KOPT-K1 (cell line): ENCODE data around the gene CNGA1.
"Not testable (repeated sequence)": the region's sequence is repeated elsewhere in the genome, so short reads cannot be mapped to it uniquely, and the experiment has no call there.

Source experiments
- H3K27ac ChIP-seq: fragments of 200-600 bp; sonication (generic); 2 replicates; pipeline ENCODE4 v1.5.1; 2016; ENCODE audit warnings: antibody characterized with exemption, mild to moderate bottlenecking, low read depth, low read length; ENCODE audit not compliant: poor library complexity, severe bottlenecking
- H3K36me3 ChIP-seq: fragments of 200-600 bp; sonication (generic); 2 replicates; pipeline ENCODE4 v1.5.1; 2017; ENCODE audit warnings: antibody characterized with exemption, mild to moderate bottlenecking, low read length, moderate library complexity; ENCODE audit not compliant: insufficient read depth
- H3K9me3 ChIP-seq: fragments of 200-600 bp; sonication (generic); 2 replicates; pipeline ENCODE4 v1.5.1; 2017; ENCODE audit warnings: antibody characterized with exemption, low read length, mild to moderate bottlenecking; ENCODE audit not compliant: insufficient read depth, poor library complexity, severe bottlenecking

The CNGA1 gene

DNA sequence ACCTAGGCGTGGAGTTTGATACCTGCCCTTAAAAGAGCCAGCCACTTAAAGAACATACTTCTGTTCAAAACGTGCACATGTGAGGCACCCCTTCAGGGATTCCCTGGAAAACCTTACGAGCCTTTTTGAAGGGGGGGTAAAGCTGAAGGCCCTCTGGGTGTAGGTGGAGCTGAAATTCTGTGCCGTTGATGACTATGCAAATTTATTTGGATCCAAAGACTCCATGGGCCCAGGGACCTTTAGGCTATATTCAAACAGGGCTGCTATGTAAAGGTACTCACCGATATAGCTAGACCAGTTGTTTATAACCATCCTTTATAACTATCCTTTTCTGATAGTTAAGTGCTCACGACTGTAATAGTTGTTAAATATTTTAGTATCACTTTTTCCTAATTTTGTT, 61.8 kb downstream of the CNGA1 start:
- no peak overlapping the region for H3K27ac ChIP-seq
- H3K36me3 ChIP-seq: no peaks in the 10 kb centered on the region
- H3K9me3 ChIP-seq: no peaks in the 10 kb centered on the region

DNA sequence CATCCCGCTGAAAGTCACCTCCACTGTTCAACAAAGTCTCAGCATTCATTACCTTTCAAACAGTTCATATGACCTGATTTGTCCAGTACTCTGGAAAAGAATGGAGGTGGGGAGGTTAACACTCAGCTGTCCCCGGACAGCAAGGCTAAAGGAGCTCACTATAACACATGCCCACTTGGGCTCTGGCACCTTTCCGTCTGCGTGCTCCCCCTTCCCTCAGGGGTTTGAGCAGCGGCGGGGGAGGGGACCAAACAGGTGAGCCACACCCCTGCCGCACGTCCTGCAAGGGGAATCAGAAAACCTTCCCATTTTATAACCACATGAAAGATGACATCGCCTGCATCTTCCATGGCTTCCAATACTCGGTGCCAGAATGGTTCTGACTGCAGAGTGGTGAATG, 62.2 kb downstream of the CNGA1 start:
- Histone ChIP-seq H3K9me3 (no peaks in the 10 kb centered on the region), H3K36me3 (no peaks in the 10 kb centered on the region), H3K27ac (no peak overlapping the region)

DNA sequence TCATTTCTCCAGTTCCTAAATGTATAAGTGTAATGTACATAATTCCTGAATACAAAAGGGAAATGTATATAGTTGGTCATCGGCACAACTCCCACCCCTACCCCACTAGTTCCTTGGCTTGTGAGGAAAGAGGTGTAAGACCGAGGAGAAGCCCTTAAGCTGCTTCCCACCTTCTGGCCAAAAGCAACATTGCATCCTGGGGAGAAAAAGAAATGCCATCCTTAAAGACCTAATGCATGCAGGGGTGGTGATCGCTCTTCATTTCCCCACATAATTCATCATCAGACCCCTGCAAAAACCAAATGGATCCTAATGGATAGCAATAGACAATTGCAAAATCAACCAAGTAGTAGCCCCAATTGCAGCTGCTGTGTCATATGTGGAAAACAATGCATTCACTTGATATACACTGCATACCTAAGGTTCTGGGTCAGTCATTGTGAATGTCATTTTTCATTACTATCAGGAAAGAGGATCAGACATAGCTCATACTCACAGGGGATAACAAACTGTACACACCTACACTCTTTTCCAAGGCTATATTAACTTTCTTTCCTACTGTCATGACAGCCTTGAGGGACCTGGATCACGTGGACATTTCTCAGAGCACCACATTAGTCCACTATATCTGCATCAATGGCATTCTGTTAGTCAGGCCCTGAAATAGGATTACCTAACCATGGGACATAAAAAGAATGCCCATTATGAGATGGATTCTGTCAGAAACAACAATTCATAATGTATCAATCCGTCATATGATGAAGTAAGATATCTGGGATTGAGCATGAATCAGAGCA, 70.4 kb downstream of the CNGA1 start:
- Histone ChIP-seq H3K9me3 (no peaks in the 10 kb centered on the region), H3K27ac (no peak overlapping the region)

DNA sequence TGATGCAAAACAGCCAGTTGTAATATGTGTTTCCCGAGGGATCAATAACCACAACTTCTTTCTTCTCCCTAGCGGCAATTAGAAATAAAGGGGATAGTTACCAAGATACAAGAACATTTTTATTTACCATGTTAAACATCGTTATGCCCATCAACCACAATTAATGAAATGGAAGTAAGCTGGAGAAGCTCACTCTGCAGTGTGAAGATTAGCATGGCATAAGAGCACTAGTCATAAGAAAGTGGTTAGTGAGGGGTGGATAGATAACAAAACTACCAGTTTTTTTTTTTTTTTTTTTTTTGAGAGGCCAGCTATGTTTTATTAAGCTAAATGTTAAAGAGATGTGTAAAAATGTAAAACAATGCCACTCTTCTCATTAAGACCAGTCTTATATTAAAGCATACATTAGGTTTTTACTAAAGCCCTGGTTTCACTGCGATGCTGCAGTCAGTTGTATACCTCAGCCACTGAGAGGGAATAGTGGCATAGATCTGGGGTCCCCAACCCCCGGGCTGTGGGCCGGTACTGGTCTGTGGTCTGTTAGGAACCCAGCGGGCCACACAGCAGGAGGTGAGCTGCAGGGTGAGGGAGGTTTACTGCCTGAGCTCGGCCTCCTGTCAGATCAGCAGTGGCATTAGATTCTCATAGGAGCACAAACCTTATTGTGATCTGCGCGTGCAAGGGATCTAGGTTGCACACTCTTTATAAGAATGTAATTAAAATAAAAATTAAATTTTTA, 74.2 kb downstream of the CNGA1 start:
- Histone ChIP-seq H3K36me3 (no peaks in the 10 kb centered on the region), H3K9me3 (no peaks in the 10 kb centered on the region), H3K27ac (no peak overlapping the region)

More for the DNA sequence above, 70.4 kb downstream of the CNGA1 start:
- H3K36me3 ChIP-seq: no peaks in the 10 kb centered on the region

DNA sequence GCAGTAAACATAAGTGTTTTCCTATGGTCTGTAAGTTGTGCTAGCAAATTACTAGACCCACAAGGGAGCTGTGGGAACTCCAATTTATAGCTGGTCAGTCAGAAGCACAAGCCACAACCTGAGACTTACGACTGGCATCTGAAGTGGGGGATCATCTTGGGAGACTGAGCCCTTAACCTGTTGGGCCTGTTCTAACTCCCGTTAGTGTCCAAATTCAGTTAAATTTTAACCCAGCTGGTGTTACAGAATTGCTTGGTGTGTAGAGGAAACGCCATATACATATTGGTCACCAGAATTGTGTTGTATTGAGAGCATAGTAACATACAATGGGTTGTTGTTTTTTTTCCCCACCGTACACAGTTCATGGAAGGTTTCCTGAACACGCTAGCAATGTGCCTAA, 77.0 kb downstream of the CNGA1 start:
- no peak overlapping the region for H3K27ac ChIP-seq
- no peaks in the 10 kb centered on the region for H3K9me3 ChIP-seq
- H3K36me3 ChIP-seq: no peaks in the 10 kb centered on the region

DNA sequence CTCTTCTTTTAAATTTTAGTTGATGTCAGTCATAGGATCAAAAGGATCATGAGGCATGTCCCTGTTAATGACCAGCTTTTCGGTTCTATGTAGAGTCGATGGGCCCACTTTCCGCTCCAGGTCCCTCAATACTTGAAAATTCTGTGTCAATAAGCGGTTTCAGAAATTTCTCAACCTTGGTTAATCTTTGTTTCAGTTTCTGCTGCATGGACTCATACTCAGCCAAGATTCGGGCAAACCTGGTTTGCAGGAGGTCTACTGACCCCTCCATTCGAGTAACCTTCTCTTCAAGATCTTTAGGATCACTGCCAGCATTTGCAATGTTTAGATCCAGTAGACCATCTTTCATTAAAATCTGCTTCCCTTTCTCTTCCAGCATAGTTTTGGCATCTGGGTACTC, 80.1 kb downstream of the CNGA1 start:
- Histone ChIP-seq H3K36me3 (no peaks in the 10 kb centered on the region), H3K27ac (no peak overlapping the region), H3K9me3 (no peaks in the 10 kb centered on the region)

DNA sequence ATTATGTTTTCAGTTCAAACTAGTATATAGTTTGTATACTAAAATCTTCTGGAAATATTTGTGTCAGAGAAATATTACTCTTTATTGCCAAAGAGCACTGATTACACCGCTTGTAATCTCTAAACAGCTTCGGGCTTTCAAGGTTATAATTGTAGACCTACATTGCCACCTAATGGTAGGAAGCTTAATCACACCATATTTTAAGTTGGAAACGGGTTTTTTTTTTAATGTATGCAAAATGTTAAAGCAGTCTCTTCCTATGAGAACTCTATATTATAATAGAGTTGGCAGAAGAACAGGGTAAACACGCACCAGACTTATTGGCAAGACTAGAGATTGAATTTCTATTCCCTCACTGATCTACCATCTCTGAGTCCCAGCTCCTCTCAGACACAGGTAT, 82.6 kb downstream of the CNGA1 start:
- Histone ChIP-seq H3K27ac (no peak overlapping the region), H3K36me3 (no peaks in the 10 kb centered on the region), H3K9me3 (no peaks in the 10 kb centered on the region)

DNA sequence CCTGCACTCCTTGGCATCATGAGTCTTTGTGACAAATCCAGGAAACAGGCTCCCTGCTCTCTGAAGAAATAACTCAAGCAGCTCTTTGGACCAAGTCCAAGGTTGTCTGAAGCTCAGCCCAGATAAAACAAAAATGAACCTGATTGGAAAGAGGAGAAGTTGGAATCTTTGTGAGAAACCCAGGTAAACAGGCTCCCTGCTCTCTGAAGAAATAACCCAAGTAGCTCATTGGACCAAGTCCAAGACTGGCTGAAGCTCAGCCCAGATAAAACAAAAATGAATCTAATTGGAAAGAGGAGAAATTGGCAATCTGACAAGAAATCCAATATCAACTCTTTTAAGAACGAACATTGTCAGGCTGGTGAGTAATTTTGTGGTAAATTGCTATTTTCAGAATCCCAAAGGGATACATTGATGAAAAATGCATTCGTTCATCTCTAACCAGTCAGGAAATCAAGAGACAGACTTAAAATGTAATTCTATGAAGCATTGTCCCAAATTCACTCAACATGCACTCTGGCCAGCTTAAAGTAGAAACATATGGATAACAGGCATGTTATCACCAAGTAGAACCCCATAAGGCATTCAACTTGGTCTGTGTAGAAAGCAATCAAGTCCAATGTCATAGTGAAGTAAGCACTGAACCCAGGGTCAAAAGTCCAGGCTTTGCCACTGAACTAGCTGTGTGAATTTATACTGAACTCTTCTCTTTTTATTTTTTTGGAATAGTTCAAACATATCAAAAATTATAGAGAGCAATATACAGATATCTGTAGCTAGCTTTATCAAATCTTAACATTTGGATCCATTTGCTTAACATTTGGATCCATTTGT, 85.3 kb downstream of the CNGA1 start:
- H3K36me3 ChIP-seq: no peaks in the 10 kb centered on the region
- H3K9me3 ChIP-seq: no peaks in the 10 kb centered on the region
- H3K27ac ChIP-seq: no peak overlapping the region

DNA sequence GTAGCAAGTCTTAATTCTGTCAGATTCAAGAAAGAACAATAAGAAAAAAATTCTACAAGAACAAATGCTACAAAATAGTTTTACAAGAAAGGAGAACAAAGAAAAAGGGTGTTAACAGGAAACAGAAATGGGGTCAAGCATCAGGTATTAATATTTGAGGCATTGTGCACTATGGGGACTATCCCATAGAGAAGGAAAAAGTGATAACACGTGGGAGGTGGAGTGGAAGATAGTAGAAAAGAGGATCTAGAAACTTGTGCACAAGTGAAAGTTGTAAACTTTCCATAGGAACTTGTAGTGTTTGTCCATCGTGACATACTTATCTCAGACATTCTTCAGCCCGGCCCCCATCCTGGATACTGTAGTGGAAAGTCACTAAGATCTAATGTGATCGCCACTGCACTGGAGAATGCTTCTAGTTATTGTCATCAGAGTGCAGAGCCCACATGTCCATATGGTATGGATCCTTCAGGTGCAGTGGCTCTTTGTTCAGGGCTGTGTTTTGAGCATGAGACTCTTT, 86.7 kb downstream of the CNGA1 start:
- Histone ChIP-seq H3K9me3 (no peaks in the 10 kb centered on the region), H3K27ac (no peak overlapping the region)

DNA sequence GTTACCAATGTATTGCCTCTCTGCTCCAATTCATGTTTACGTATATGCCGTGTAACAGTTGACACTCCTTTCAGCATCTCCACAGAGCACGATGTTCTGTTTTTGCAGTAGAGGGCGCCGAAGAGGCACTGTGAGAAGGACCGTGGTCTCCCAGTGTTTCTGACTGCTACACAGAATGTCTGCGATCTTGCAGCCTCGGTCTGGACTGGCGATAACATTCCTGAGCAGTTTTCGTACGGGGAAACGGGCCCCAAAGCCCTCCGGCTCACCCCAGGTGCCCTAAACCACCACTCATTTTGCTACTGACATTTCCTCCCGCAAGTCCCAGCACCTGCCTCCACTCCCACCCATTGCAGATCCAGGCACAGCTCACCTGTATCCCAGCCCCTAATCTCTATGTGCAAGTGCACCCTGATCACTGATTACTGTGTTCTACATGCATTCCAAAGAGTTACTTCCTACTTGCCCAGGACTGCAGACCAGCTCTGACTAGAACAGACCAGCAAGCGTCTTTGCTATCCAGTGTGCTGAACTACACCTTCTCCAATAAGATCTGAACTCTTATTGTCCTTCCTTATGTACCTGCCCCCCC, 89.7 kb downstream of the CNGA1 start:
- H3K9me3 ChIP-seq: no peaks in the 10 kb centered on the region
- no peak overlapping the region for H3K27ac ChIP-seq
- no peaks in the 10 kb centered on the region for H3K36me3 ChIP-seq

More for the DNA sequence above, 86.7 kb downstream of the CNGA1 start:
- no peaks in the 10 kb centered on the region for H3K36me3 ChIP-seq

DNA sequence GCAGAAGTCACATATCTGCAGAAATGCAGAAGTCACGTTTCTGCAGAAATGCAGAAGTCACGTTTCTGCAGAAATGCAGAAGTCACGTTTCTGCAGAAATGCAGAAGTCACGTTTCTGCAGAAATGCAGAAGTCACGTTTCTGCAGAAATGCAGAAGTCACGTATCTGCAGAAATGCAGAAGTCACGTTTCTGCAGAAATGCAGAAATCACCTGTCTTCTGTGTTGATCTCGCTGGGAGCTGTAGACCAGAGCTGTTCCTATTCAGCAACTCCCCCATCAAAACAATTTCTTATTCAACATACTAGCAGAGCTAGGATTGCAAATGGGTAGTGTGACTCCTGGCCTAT, 93.2 kb downstream of the CNGA1 start:
- not testable (repeated sequence) for H3K9me3 ChIP-seq, H3K27ac ChIP-seq, H3K36me3 ChIP-seq

DNA sequence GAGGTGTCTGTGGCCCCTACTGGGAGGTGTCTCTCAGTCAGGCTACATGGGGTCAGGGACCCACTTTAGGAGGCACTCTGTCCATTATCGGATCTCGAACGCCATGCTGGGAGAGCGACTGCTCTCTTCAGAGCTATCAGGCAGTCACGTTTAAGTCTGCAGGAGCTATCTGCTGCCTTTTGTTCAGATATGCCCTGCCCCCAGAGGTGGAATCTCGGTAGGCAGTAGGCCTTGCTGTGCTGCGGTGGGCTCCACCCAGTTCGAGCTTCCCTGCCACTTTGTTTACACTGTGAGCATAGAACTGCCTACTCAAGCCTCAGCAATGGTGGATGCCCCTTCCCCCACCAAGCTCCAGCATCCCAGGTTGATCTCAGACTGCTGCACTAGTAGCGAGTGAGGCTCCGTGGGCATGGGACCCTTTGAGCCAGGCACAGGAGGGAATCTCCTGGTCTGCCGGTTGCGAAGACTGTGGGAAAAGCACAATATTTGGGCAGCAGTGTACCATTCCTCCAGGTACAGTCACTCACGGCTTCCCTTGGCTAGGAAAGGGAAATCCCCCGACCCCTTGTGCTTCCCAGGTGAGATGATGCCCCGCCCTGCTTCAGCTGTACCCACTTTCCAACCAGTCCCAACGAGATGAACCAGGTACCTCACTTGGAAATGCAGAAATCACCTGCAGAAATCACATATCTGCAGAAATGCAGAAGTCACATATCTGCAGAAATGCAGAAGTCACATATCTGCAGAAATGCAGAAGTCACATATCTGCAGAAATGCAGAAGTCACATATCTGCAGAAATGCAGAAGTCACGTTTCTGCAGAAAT, 93.8 kb downstream of the CNGA1 start:
- H3K9me3 ChIP-seq, H3K27ac ChIP-seq, H3K36me3 ChIP-seq: not testable (repeated sequence)

DNA sequence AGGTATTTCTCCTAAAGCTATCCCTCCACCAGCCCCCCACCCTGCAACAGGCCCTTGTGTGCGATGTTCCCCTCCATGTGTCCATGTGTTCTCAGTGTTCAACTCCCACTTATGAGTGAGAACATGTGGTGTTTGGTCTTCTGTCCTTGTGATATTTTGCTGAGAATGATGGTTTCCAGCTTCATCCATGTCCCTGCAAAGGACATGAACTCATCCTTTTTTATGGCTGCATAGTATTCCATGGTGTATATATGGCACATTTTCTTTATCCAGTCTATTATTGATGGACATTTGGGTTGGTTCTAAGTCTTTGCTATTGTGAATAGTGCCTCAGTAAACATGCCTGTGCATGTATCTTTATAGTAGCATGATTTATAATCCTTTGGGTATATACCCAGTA, 99.3 kb downstream of the CNGA1 start:
- H3K36me3 ChIP-seq, H3K27ac ChIP-seq: not testable (repeated sequence)

DNA sequence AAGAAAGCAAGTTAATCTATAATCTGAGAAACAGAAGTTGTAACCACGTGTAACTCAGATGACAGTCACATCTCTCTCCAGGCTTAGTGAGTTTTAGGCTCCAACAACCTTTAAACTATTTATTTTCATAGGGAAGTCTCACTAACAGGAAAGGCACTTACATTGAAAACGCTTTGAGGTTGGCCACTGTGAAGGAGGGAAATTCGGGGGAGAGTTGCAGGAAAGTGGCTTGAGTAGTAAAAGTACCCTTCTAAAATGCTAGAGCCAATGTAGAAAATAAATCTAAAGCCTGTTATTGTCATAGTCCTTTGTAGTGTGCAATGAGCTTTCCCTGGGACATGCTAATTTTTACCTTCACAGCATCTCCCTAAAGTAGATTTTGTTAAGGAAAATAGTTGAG, 101.1 kb downstream of the CNGA1 start:
- Histone ChIP-seq H3K9me3 (no peaks in the 10 kb centered on the region), H3K36me3 (peaks cover 17% of the 10 kb centered on the region), H3K27ac (no peak overlapping the region)

More for the DNA sequence above, 99.3 kb downstream of the CNGA1 start:
- H3K9me3 ChIP-seq: not testable (repeated sequence)
